SU-DHL-6 (cell line): ENCODE data around the gene PGRMC1.

Source experiments
- CTCF ChIP-seq: fragments of 200-600 bp; sonication (generic); IDR thresholded peaks from one replicate; pipeline ENCODE4 v1.5.1; 2017; ENCODE audit warnings: antibody characterized with exemption, mild to moderate bottlenecking, low read length, moderate library complexity; ENCODE audit not compliant: insufficient read depth, poor library complexity, severe bottlenecking
- EZH2phosphoT487 ChIP-seq: fragments of 200-600 bp; sonication (generic), shearing (Covaris generic); conservative IDR thresholded peaks from 2 replicates; pipeline ENCODE4 v1.6.1; 2018; ENCODE audit warnings: mild to moderate bottlenecking, antibody characterized with exemption, low read length, moderate library complexity, mixed read lengths

- TF ChIP-seq CTCF (no peak), EZH2phosphoT487 (no peak)
These were observed 2.5 kb downstream of the PGRMC1 start for GRCh38 chrX:119238557-119238956.
